C4-2B (cell line): Measurements from ENCODE around the gene CBLIF.

Source experiments
- CTCF ChIP-seq: fragments of 450-650 bp; conservative IDR thresholded peaks from 2 replicates; pipeline ENCODE4 v1.5.1; 2017; ENCODE audit warnings: mild to moderate bottlenecking
- ZFX ChIP-seq: fragments of 450-650 bp; IDR thresholded peaks from 2 replicates; pipeline ENCODE4 v1.6.1; 2017

GRCh38 chr11:59794417-59794816 is 50.9 kb downstream of the CBLIF start:
- TF ChIP-seq CTCF = no peak
- no peak for TF ChIP-seq ZFX
